HG02943 (cell line): ENCODE results near the gene DCAF8L1.
"Not testable (repeated sequence)": the region's sequence is repeated elsewhere in the genome, so short reads cannot be mapped to it uniquely, and the experiment has no call there.

Source experiments
- ATAC-seq: cut with Tn5 transposase; IDR thresholded peaks from one replicate; pipeline ENCODE4 v1.9.1; 2021; ENCODE audit warnings: mild to moderate bottlenecking, low read depth, moderate library complexity; ENCODE audit not compliant: unreplicated experiment

Gene DCAF8L1

DNA sequence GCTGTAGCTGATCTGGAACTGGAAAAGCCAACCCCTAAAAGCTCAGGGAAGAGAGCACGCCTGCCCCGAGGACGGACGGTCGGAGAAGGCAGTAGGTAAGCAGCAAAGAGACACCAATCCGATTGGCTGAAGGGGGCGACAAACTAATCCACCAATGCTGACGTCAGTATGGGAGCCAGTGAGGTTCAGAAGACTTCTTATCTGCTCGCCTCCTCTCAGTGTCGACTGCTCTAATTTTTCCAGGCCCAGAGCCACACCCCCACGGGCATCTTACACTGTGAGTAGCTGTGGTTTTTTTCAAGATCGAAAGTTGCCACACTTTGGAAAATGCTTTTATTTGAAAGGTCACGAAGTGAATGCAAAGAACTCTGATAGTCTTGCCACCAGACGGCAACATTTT lies at the start of gene DCAF8L1:
TSS of gene DCAF8L1 (minus strand) at position 101 of the 400 bp plus-strand sequence. CDS start 115 bp downstream, outside the sequence.
- no peak for ATAC-seq

DNA sequence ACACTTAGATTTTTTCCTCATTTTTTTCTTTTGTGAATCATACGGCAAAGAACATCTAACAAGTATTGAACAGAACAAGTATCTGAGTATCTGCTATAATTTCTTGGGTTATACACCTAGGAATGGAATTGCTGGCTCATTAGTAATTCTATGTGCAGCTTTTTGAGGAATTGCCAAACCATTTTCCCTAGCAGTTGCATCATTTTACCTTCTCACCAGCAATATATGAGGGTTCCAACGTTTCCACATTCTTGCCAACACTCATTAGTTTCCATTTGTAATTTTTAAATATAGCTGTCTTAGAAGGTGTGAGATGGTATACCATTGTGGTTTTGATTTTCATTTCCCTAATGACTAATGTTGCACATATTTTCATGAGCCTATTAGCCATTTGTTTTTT lies 41.1 kb upstream of the DCAF8L1 start:
- ATAC-seq, result no peak

DNA sequence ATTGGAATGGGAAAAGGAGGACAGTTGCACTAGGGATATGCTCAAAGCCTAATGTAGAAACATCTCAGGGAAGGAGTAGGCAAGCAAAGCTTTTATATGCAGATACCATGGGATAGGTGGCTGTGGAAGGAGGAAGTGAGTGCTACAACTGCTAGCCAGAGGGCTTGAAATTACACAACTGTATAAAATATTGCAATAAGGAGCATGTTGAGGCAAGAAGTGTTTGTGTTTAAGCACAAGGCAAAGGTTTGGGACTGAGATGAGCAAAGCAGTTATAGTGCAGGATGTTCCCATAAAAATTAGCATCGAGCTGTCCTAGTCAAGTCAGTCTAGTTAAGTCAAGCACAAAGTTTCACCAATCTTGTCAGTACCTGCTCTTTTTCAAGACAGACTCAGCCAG lies 35.6 kb upstream of the DCAF8L1 start:
- ATAC-seq, result no peak

DNA sequence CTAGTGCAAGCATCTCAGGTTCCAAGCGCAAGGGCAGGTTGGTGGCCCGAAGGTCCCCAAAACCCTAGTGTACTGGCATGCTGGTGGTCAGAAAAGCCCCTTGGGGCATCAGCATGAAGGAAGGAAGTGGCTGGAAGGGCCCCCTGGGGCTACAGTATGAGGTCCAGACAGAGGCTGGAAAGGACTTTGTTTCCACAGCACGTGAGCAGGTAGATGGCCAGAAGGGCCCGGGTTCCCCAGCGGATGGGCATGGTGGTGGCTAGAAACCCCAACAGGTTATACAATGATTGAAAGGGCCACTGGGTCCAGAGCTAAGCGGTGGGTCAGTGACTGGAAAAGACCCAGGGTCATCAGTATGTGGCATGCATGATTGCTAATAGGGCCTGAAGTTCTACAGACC lies 34.7 kb upstream of the DCAF8L1 start:
- ATAC-seq, result no peak

DNA sequence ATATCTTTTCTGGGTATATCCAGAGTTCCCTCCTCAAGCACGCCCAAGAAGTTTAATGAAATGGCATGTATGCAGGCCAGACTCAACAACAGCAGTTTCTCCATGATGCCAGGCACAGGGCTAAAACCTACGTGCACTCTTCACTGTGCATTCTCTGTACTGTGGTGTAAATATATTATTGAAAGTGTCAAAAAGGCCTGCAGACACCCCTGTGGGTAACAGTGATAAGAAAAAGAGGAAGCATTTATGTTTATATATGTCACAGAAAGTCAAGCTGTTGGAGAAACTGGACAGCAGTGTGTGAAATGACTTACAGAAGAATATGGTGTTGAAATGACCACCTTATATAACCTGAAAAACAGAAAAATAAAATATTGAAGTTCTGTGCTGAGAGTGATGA lies 29.6 kb upstream of the DCAF8L1 start:
- ATAC-seq, result no peak

DNA sequence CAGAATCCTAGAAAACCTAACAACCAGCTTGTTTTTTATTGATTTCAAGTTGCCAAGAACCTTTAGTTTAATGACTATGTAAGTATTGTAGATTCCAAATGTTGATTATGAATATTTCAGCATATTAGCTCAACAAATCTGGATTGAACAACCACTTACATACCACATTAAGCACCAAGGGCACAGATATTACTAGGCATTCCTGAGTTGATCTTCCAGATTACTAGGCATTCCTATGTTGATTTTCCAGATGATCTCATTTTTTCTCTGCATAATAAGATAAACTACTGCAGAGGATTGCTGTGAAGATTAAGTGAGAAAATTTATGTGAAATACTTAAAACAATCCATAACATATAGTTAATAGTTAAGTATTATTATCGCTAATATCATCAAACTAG lies 17.4 kb upstream of the DCAF8L1 start:
- ATAC-seq, result no peak

DNA sequence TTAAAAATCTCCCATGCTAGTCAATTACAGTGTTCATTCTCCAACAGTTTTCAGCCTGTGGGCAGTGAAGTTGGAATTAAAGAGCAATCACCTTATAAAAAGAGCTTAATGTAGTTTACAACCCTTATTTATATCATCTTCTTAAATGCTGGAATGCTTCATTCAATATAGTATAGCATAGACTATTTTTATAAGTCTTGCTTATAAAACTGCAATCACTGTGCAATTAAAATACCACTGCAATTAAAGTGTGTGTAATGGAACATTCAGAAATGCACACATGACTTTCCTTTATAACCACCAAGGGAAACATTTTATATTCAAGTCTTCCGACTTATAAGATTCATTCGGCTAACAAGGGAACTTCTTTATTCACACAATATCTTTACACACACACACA lies 16.4 kb upstream of the DCAF8L1 start:
- no peak for ATAC-seq

DNA sequence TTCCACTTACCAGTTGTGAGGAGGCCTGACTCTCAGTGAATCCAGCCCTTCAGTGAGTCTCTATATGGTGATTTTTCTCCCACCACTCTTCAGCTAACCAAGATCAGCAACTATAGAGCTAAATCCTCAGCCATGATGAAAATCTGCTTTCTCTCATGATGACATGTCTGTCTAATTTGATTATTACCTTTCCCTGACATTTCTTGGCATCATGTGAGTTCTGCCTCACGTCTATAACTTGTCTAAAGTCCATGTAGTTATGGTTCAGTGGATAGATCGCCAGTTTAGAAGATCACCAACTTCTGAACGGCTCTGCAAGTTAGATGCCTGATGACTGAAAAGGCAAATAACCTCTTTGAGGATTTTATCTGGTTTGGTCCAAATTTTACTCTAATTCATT lies 14.9 kb upstream of the DCAF8L1 start:
- no peak for ATAC-seq

DNA sequence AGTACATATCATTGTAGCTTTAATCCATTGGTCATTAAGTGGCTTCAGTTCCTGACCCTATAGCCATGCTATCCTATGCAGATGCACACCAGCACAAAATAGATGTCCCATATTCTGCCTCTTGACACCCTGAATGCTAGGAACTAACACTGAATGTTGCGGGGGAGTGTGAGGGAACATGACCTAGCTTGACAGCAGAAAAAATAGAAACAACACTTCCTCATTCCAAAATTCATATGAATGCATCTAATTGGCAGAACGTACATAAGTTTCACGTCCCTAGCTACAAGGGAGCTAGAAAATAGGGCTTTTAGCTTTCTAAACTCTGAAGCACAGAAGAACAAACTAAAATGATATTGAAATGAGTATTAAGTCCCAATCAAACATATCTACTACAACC lies 14.4 kb upstream of the DCAF8L1 start:
- no peak for ATAC-seq

DNA sequence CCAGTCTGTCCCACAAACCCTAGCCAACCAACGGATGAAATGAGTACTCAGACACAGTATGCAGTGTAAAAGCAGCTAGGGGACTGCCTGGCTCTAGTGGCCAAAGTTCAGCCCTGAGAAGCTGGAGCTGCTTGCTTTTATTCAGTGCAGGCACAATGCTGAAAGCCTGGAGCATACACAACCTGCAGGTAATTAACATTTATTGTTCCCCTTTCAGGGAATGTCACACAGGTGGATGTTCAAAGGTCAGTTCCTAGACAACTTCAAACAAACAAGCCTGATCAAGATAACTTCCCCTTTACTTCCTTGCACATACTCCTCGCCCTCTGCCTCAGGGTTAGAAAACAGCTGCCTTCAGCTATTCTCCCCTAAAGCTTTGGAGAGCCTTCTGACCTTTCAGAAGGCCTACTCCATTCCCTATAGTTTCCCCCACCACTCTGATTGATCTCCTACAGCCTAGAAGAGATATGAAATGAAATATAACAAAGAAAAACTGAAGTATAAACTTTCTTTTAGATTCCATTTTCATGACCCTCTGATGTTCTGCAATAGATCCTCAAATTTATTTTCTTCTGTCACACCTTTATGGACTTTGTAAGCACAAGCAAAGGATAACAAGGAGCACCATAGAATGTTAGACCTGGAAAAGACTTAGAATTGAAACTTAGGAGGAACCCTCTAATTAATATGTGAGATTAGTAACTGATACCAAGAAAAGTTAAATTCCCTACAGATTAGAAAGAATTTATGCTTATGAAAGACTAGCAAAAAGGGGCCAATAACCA lies 6.8 kb upstream of the DCAF8L1 start:
- ATAC-seq, result no peak

DNA sequence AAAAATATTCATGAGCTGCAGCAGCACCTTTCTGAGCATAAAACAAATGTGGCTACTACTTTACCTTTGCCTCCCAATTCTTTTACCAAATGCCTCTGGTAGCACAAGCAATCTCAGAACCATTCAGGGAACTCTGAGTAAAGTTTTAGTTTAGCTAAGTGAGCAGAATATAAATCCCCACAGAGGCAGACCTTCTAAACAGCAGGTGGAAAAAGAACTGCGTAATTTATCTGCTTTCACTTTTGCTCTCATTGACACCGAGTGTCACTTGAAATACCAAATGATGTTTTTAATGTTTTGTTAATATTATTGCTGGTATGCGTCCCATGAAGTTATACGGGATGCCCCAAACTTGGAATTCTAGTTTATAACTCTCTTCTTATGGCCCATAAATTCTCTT lies 4.3 kb downstream of the DCAF8L1 start:
- not testable (repeated sequence) for ATAC-seq

DNA sequence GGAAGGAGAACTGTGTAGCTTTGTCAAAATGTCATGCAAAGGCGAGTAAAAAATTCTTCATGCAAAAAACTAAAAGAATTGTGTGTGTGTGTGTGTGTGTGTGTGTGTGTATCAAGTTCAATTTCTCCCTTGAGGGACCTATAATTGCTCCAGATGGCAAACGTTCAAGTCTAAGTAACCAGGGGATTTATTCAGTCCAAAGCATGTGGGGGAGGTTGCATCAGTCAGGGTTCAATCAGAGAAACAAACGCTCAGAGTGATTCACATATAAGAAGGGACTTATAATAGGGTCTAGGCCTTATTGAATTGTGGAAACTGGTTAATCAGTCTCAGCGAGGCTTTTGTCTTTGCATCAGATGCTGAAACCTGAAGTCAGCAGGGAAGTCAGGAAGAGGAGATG lies 5.0 kb downstream of the DCAF8L1 start:
- ATAC-seq, result no peak

DNA sequence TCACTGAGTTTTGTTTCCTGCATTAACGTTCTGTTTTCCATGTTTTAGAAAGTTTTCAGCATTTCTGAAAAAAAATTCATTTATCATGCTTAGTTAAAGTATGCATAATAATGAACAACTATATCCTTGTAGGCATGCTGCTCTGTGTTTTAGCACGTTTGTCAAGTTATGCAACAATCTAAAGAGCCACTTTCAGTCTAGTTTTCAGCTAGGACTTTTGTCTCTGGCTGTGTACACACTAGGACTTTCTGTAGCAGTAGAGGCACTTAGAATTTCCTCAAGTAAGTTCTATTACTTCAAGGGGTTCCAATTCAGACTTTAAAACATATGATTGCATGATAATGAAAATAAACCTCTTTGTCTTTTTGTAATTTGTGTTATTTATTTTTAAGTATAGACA lies 12.4 kb downstream of the DCAF8L1 start:
- ATAC-seq, result no peak

DNA sequence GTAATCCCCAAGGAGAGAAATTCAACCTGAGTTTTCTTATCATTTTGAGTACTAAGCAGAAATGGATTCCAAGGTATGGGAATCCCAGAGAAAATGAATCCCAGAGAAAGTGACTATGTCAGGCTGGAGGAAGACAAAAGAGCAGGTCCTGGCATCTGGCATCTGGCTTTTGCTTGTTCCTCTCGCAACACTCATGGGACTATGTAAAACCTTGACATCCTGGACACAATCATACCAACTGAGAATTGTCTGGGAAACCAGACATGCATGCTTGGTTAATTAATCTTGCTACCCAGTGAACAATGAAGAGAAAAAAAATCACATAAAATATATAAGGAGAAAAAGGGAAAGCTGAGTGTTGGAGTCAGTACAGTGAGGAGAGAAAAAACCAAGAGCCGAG lies 12.9 kb downstream of the DCAF8L1 start:
- ATAC-seq, result no peak

DNA sequence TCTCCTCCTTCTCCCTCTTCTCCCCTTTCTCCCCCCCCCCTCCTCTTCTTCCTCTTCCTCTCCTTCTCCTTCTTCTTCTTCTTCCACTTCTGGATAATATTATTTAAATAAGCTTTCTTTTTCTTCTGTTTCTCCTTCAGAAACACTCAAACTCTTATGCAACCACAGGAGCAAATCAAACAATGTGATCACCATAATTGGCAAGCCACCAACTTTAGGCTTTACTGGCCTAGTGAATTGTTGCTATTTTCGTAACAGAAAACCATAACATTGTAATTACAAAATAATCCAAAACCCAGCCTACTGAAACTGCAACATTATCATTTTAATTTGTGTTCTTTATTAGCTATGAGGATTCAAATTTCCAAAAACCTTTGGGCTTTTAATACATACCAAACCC lies 14.3 kb downstream of the DCAF8L1 start:
- no peak for ATAC-seq

DNA sequence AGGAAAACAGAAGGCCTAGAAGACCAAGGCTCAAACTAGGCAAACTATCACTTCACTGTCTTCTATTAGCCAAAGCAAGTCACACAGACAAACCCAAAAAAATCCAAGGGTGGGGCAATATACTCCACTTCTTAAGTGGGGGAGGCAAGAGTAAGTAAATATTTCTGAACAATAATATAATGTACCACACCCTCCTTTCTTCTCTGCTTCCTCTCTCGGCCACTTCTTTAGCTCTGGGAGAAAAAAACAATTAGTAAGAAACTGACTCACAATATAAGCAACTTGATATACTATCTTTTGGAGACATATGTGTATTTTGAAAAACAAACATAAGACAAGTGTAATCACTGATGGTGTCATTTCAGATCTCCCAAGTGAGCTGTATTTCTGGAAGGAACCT lies 14.8 kb downstream of the DCAF8L1 start:
- ATAC-seq, result no peak

DNA sequence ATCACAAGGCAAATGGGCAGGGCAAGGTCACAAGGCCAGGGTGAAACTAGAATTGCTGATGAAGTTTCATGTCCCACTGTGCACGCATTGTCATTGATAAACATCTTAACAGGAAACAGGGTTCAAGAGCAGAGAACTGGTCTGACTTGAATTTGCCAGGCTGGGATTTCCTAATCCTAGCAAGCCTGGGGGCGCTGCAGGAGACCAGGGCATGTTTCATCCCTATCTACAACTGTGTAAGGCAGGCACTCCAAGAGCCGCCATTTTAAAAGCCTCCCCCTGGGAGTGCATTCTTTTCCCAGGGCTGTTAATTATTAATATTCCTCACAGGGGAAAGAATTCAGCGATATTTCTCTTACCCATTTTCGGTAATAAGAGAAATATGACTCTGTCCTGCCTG lies 15.9 kb downstream of the DCAF8L1 start:
- not testable (repeated sequence) for ATAC-seq

DNA sequence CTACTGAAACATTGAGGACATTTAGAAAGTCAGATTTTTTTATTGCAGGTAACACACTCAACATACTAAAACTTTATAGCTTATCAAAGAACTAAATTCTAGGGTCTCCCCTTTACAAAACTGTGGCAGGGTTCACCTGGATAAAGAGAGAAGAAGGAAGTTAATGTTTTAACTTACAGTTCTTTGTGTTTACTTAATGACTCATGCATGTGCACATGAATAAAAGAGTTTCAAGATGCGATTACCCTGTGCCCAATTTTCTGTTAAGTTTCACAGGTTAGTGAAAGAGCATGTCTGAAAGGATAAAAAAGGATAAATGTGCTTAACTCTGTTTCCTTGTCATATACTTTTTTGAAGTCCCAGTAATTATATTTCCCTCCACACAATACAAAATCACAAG lies 16.8 kb downstream of the DCAF8L1 start:
- no peak for ATAC-seq

DNA sequence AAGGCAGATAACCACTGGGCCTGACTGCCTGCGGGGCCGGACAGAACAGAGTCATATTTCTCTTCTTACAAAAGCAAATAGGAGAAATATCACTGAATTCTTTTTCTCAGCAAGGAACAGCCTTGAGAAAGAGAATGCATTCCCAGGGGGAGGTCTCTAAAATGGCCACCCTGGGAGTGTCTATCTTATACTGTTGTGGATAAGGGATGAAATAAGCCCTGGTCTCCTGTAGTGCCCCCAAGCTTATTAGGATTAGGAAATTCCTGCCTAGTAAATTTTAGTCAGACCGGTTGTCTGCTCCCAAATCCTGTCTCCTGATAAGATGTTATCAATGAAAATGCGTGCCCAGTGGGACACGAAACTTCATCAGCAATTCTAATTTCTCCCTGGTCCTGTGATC lies 20.8 kb downstream of the DCAF8L1 start:
- ATAC-seq, result not testable (repeated sequence)

DNA sequence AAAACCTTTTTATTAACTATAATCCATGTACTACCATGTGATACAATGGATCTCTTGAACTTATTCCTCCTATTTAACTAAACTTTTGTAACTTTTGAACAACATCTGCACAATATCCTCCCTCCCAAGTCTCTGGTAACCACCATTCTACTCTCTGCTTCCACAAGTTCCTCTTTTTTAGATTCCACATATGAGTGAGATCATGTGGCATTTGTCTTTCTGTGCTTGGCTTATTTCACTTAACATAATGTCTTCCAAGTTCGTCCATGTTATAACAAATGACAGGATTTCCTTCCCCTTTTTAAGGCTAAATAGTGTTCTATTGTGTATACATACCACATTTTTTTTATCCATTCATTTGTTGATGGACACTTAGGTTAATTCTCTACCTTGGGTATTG lies 28.1 kb downstream of the DCAF8L1 start:
- ATAC-seq, result no peak

DNA sequence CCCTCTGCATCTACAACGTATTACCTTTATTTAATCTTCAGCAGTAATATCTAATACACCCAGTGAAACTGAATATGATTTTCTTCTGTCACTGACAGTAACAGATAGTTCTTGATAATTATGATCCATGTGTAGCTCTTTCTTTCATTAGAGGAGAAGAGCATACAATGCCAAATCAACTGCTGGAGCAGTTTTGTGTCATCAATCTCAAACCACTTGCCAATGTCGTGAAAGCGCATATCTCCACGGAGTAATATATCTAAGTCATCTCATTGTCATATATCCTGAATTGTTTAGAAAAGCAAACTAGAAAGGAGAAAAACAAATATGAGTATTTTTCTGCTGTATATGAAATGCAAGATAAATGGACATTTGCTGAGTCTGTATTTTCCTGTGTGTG lies 47.9 kb downstream of the DCAF8L1 start:
- ATAC-seq, result no peak
